Panc1 (cell line): ENCODE results near the gene DDX1.

Source experiments
- POLR2AphosphoS5 ChIP-seq: IDR thresholded peaks from 2 replicates; pipeline ENCODE4 v1.6.1; 2012; ENCODE audit warnings: mild to moderate bottlenecking, low read depth, low read length, moderate library complexity
- SIN3A ChIP-seq: IDR thresholded peaks from 2 replicates; pipeline ENCODE4 v1.6.1; 2012; ENCODE audit warnings: low read depth, mild to moderate bottlenecking, low read length, moderate library complexity, borderline replicate concordance; ENCODE audit not compliant: insufficient read depth
- TF ChIP-seq, protein P1 (sequence below): fragments of 450-650 bp; IDR thresholded peaks from 2 replicates; pipeline ENCODE4 v1.5.1; 2017; ENCODE audit warnings: mild to moderate bottlenecking

DNA sequence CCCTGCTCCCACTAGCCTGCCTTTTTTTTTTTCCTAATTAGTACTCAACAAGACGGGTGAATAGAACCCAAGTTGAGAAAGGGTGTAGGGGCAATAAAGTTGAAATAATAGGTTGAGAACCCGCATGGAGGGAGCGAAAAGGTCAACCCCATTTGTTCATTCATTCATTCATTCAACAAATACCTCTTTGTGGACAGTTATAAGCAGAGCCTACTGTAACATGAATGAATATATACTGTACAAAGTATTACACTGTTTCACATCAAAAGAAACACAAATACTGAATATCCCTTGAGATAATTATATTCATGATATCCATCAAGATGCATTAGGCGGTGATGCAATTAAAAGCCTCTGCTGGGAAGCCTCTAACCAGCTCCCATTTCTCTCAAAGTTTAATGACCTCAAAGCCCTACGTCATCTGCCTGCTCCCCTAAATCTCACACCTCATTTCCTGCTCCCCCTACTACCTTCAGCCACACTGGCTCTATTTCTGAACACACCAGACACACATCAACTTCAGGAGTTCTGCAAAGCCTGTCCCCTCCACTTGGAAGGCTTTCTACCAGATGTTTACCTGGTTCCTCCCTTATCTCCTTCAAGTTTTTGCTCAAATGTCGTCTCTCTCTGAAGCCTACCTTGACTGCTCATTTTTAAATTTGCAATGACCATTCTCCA lies 29.2 kb upstream of the DDX1 start:
- TF ChIP-seq, protein P1, sequence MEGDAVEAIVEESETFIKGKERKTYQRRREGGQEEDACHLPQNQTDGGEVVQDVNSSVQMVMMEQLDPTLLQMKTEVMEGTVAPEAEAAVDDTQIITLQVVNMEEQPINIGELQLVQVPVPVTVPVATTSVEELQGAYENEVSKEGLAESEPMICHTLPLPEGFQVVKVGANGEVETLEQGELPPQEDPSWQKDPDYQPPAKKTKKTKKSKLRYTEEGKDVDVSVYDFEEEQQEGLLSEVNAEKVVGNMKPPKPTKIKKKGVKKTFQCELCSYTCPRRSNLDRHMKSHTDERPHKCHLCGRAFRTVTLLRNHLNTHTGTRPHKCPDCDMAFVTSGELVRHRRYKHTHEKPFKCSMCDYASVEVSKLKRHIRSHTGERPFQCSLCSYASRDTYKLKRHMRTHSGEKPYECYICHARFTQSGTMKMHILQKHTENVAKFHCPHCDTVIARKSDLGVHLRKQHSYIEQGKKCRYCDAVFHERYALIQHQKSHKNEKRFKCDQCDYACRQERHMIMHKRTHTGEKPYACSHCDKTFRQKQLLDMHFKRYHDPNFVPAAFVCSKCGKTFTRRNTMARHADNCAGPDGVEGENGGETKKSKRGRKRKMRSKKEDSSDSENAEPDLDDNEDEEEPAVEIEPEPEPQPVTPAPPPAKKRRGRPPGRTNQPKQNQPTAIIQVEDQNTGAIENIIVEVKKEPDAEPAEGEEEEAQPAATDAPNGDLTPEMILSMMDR = no peak
- TF ChIP-seq POLR2AphosphoS5 = no peak
- TF ChIP-seq SIN3A = no peak
